Astrocyte of the cerebellum (primary cell): ENCODE results near the gene ZNF200.

Experiments used
- DNase-seq: peaks from one replicate; pipeline ENCODE4 v3.0.0-alpha.2; 2011; ENCODE audit warnings: low read depth
- H3K4me3 ChIP-seq: 2 replicates; pipeline ENCODE4 v1.5.1; 2011; ENCODE audit warnings: mild to moderate bottlenecking, low read depth, low read length, moderate library complexity
- in situ Hi-C: cut with HindIII; loops from 2 replicates; pipeline ENCODE4 v1.10.0; 2017; ENCODE audit warnings: low sequenced_read_pairs
- TF ChIP-seq, protein P1 (sequence below): IDR thresholded peaks from 2 replicates; pipeline ENCODE4 v1.5.1; 2012; ENCODE audit warnings: low read length, low read depth, moderate library complexity, mild to moderate bottlenecking; ENCODE audit errors: missing control alignments

ZNF200 gene

DNA sequence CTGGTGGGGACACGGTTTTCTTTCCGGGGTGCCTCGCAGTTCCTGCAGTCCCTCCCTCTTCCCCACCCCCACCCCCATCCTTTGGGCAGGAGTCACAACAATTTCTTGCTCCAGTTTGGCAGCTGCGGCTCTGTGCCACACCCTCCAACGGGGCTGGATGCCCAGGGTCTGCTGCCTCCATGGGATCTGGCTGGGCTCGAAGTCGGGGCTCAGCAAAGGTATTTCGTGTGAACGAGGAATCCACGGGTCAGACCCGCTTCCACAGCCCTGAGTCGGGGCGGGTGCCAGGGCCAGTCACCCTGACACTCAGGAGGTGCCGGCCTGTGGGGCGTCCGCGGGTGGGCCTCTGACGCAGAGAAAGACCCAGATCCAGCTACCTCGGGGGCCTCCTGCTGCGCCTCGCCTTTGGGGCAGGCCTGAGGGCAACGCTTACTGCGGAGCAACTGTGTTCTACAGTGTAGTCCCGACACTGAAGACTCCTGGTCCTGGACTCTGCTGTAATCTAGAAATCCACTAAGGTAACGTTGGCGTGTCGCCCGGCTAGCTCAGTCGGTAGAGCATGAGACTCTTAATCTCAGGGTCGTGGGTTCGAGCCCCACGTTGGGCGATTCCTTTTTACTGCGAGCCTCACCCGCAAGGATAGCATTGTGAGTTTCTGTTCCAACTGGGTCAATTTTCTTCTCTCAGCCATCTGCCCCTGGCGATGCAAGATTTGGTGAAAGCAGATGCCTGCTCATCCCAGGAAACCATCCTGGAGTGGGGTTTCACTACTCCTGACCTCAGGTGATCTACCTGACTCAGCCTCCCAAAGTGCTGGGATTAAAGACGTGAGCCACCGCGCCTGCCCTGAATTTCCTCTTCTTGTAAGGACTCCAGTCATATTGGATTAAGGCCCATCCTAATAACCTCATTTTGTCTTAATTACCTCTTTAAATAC, 59.5 kb downstream of the ZNF200 start:
- no peak for DNase-seq
- in situ Hi-C loops, result no loop called here
- H3K4me3 ChIP-seq, result no peak overlapping the region
- TF ChIP-seq, protein P1, sequence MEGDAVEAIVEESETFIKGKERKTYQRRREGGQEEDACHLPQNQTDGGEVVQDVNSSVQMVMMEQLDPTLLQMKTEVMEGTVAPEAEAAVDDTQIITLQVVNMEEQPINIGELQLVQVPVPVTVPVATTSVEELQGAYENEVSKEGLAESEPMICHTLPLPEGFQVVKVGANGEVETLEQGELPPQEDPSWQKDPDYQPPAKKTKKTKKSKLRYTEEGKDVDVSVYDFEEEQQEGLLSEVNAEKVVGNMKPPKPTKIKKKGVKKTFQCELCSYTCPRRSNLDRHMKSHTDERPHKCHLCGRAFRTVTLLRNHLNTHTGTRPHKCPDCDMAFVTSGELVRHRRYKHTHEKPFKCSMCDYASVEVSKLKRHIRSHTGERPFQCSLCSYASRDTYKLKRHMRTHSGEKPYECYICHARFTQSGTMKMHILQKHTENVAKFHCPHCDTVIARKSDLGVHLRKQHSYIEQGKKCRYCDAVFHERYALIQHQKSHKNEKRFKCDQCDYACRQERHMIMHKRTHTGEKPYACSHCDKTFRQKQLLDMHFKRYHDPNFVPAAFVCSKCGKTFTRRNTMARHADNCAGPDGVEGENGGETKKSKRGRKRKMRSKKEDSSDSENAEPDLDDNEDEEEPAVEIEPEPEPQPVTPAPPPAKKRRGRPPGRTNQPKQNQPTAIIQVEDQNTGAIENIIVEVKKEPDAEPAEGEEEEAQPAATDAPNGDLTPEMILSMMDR, result no peak

DNA sequence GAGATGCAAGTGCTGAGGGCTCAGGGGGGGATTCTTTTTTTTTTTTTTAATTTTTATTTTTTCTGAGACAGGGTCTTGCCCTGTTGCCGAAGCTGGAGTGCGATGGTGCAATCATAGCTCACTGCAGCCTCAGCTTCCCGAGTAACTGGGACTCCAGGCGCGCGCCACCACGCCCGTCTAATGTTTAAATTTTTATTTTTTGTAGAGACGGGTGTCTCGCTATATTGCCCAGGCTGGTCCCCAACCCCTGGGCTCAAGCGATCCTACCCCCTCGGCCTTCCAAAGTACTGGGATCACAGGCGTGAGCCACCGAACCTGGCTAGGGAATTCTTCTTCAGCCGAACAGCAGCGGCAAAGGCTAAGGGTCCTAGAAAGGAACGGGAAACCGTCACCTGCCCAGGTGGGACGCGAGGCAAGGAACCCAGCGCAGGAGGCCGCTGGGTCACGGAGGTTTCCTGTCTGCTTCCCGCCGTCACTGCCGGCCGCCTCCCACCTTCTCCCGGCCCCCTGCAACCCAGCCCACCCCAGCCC, 60.3 kb downstream of the ZNF200 start:
- no peak for DNase-seq
- H3K4me3 ChIP-seq, result no peak overlapping the region
- in situ Hi-C loops, result no loop called here
- TF ChIP-seq, protein P1, result no peak

DNA sequence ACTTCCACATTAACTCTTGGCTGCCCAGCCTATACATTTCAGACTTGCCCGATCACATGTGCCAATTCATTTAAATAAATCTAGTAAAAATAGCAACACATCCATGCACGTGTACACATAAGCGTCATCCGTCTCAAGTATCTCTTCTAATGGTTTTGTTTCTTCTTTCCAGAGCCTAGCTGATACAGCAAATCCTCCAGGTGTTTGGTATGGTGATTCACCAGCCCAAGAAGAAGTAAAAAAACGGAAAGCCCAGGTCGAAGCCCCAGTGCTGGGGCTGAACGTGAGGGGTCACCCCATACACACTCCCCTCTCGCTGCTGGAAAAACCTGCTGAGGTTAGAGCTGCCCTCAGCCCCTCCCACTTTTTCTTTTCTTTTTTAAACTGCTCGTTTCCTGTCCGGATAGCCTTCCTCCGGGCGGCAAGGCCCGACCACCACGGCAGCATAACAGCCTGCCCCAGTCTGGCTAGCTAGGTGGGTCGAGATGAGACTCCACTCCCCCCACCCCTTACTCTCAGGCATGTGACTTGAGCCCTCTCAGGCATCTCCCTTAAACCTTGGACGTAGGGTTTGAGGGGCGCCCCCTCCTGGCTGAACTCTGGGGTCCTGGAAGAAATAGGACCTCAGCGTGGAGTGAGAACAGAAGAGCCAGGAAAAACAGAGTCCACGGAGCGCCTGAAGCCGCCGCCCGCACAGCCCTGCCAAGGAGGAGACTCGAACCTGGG, 60.9 kb downstream of the ZNF200 start:
- no peak overlapping the region for H3K4me3 ChIP-seq
- no peak for DNase-seq
- TF ChIP-seq, protein P1, result peak; percentile 46
- in situ Hi-C loops, result no loop called here
